ENCODE measurements around the gene SNED1.

SNED1 gene

DNA sequence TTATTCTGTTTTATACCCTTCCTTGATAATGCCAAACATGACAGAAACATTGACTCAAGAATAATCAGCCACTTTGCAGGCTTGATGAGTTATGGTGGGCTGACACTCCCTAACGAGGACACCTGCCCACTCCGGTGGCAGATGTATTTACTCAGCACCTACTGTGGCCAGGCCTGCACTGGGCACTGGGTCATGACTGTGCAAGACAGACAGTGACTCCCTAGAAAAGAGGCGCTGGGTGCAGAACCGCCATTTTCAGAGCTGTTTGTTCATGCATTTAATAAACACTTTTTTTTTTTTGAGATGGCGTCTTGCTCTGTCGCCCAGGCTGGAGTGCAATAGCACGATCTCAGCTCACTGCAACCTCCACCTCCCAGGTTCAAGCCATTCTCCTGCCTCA is 32.5 kb downstream of the SNED1 start:
- TF ChIP-seq, protein P1, sequence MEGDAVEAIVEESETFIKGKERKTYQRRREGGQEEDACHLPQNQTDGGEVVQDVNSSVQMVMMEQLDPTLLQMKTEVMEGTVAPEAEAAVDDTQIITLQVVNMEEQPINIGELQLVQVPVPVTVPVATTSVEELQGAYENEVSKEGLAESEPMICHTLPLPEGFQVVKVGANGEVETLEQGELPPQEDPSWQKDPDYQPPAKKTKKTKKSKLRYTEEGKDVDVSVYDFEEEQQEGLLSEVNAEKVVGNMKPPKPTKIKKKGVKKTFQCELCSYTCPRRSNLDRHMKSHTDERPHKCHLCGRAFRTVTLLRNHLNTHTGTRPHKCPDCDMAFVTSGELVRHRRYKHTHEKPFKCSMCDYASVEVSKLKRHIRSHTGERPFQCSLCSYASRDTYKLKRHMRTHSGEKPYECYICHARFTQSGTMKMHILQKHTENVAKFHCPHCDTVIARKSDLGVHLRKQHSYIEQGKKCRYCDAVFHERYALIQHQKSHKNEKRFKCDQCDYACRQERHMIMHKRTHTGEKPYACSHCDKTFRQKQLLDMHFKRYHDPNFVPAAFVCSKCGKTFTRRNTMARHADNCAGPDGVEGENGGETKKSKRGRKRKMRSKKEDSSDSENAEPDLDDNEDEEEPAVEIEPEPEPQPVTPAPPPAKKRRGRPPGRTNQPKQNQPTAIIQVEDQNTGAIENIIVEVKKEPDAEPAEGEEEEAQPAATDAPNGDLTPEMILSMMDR (IDR thresholded peaks at IDR 0.05): no peak

DNA sequence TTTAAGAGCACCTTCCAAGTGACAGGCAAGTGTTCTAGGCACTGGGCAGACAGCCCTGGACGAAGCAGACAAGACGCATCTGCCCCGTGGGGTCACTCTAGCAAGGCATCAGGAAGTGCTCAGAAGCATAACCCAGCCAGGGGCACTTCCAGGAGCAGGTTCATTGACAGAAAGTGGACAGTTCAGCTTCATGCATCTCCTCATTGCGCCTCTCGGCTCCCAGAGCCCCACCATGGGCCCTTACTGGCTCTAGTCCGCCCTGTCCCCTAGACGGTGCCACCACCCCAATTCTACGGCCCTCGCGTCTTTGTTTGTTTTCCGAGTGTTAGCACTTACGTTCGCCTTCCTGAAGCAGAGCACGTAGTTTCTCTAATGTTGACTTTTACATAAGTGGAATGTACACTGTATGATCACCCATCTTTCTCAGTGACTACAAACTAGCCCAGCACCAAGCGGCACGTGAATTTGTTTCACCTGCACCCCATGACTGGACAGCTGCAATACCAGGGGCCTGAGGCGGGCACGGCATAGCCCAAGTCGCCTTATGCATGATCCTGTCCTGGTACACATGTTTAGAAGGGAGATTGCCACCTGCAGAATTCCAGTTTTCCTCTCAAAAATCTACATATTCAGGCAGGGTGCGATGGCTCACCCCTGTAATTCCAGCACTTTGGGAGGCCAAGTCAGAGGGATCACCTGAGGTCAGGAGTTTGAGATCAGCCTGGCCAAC is 33.2 kb downstream of the SNED1 start:
- no peaks in the 10 kb centered on the region for H3K36me3 ChIP-seq
- no peak overlapping the region for H3K4me3 ChIP-seq (ENCODE audit: low read depth in 1 of 2, low read length in 1 of 2)
- H3K4me1 ChIP-seq (ENCODE audit: control insufficient read depth in 1 of 2, insufficient read depth in 1 of 2, low read depth in 1 of 2, low read length in 1 of 2): no peaks in the 10 kb centered on the region
- H3K9me3 ChIP-seq: no peaks in the 10 kb centered on the region
- TF ChIP-seq, protein P1 (IDR thresholded peaks at IDR 0.05): no peak
- peaks cover 18% of the 10 kb centered on the region for H3K27me3 ChIP-seq
- H3K27ac ChIP-seq: no peak overlapping the region

More for the DNA sequence above, 32.5 kb downstream of the SNED1 start:
- Histone ChIP-seq H3K27me3 (peaks cover 11% of the 10 kb centered on the region), H3K36me3 (no peaks in the 10 kb centered on the region), H3K9me3 (no peaks in the 10 kb centered on the region), H3K4me1 (ENCODE audit: control insufficient read depth in 1 of 2, insufficient read depth in 1 of 2, low read depth in 1 of 2, low read length in 1 of 2) (no peaks in the 10 kb centered on the region), H3K4me3 (ENCODE audit: low read depth in 1 of 2, low read length in 1 of 2) (no peak overlapping the region), H3K27ac (no peak overlapping the region)

DNA sequence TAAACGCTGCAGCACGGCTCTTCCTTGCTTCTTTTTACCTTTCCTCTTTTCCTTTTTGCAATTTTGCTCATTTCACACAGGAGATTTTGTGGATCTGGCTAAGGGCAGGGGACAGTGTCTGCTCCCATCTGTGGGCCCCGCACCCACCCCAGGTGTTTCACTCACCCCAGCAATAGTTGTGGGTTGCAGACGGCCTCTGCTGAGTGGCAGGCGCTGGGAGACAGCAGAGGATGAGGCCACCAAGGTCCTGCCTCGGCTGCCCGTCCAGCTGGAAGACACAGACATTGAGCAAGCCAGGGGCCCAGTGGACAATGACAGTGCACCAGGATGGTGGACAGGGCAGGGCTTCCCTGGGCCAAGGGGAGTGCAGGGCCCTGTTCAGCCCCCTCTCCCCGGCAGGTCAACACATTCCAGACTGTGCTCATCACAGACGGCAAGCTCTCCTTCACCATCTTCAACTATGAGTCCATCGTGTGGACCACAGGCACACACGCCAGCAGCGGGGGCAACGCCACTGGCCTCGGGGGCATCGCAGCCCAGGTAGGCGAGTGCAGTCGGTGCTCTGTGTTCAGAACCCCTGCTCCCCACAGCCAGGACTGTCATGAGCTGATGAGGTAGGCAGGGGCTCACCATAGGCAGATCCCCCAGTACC is 35.0 kb downstream of the SNED1 start:
- H3K4me1 ChIP-seq (ENCODE audit: control insufficient read depth in 1 of 2, insufficient read depth in 1 of 2, low read depth in 1 of 2, low read length in 1 of 2): no peaks in the 10 kb centered on the region
- H3K36me3 ChIP-seq: no peaks in the 10 kb centered on the region
- no peak overlapping the region for H3K4me3 ChIP-seq (ENCODE audit: low read depth in 1 of 2, low read length in 1 of 2)
- peaks cover 31% of the 10 kb centered on the region for H3K27me3 ChIP-seq
- no peaks in the 10 kb centered on the region for H3K9me3 ChIP-seq
- no peak overlapping the region for H3K27ac ChIP-seq
- TF ChIP-seq, protein P1 (IDR thresholded peaks at IDR 0.05): no peak

DNA sequence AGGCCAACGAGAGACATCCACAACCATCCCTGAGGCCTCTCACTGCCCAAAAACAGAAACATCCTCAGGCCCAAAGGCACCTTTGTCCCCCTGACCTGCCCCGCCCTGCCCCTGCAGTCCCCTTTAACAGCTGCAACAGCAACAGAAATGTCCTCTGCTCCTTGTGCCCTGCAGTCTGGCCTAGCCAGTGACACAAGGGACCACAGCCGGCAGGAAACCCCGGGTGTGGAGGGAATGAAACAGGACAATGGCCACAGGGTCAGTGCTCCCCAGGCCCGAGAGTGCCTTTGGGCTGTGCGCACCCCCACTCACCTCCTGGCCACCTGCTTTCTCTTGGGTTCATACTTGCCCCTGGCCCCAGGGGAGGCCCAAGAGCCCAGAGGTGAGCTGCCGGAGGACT is 35.6 kb downstream of the SNED1 start:
- peaks cover 31% of the 10 kb centered on the region for H3K27me3 ChIP-seq
- H3K4me3 ChIP-seq (ENCODE audit: low read depth in 1 of 2, low read length in 1 of 2): no peak overlapping the region
- H3K4me1 ChIP-seq (ENCODE audit: control insufficient read depth in 1 of 2, insufficient read depth in 1 of 2, low read depth in 1 of 2, low read length in 1 of 2): no peaks in the 10 kb centered on the region
- no peaks in the 10 kb centered on the region for H3K9me3 ChIP-seq
- H3K36me3 ChIP-seq: no peaks in the 10 kb centered on the region
- no peak overlapping the region for H3K27ac ChIP-seq
- TF ChIP-seq, protein P1 (IDR thresholded peaks at IDR 0.05): no peak

DNA sequence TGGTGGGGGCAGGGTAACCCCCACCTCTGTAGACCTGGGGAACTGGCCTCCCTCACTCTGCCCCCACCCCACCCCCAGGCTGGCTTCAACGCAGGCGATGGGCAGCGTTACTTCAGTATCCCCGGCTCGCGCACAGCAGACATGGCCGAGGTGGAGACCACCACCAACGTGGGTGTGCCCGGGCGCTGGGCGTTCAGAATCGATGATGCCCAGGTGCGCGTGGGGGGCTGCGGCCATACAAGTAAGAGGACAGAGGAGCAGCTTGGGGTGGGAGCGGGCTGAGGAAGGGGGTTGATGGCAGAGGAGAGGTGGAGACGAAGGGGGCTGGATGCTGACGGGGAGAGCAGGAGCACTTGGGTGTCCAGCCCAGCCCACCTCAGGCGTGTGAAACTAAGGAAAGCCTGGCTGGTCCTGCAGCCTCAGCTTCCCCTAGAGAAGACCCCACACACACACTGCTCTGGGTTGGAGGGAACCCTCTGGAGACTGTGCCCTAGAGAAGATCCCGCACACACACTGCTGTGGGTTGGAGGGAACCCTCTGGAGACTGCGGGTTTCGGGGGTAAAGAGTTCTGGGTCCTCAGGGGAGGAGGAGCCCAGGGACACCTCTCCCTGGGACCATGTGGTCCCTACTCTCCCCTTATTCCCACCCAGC is 36.2 kb downstream of the SNED1 start:
- H3K4me1 ChIP-seq (ENCODE audit: control insufficient read depth in 1 of 2, insufficient read depth in 1 of 2, low read depth in 1 of 2, low read length in 1 of 2): no peaks in the 10 kb centered on the region
- H3K27me3 ChIP-seq: peaks cover 31% of the 10 kb centered on the region
- H3K9me3 ChIP-seq: no peaks in the 10 kb centered on the region
- H3K36me3 ChIP-seq: no peaks in the 10 kb centered on the region
- no peak overlapping the region for H3K27ac ChIP-seq
- TF ChIP-seq, protein P1 (IDR thresholded peaks at IDR 0.05): no peak
- no peak overlapping the region for H3K4me3 ChIP-seq (ENCODE audit: low read depth in 1 of 2, low read length in 1 of 2)

Data from neutrophil (primary cell).